PC-9 (cell line): ENCODE data around the gene RPL10A.

Source experiments
- CTCF ChIP-seq: fragments of 200-600 bp; sonication (generic); conservative IDR thresholded peaks from 2 replicates; pipeline ENCODE4 v1.6.1; 2017; ENCODE audit warnings: mixed run types, antibody characterized with exemption, mild to moderate bottlenecking, moderate library complexity
- EZH2 ChIP-seq: fragments of 200-600 bp; sonication (generic); IDR thresholded peaks from 2 replicates; pipeline ENCODE4 v1.8.0; 2017; ENCODE audit warnings: antibody characterized with exemption, low read depth

GRCh38 chr6:35452183-35453090 lies 15.8 kb upstream of the RPL10A start, which contains the start of gene FANCE:
- TF ChIP-seq CTCF (no peak), EZH2 (no peak)
